Esophagus muscularis mucosa (tissue), 4 donors: ENCODE data around the gene ARL15. TPM values are rescaled to one million over a fixed set of nuclear protein-coding genes. Genes with fewer than 3 reads are reported as not detected.

Experiments
- DNase-seq: peaks from one replicate; pipeline ENCODE4 v3.0.0-alpha.2; 2017; ENCODE audit errors: extremely low spot score
- H3K27ac ChIP-seq, 4 donors: fragments of 200-600 bp; sonication (generic); replicated peaks in 1 of 4; 1 replicate in 3 of 4; 2 replicates in 1 of 4; pipeline ENCODE4 v1.5.1; 2016 to 2019; ENCODE audit warnings: mild to moderate bottlenecking in 1 of 4
- H3K27me3 ChIP-seq, 4 donors: fragments of 200-600 bp; sonication (generic); one replicate each; pipeline versions ENCODE4 v1.5.1 to v1.6.0; 2016 to 2019
- H3K36me3 ChIP-seq, 4 donors: fragments of 200-600 bp; sonication (generic); one replicate each; pipeline ENCODE4 v1.5.1; 2016 to 2019
- H3K4me1 ChIP-seq, 4 donors: fragments of 200-600 bp; sonication (generic); one replicate each; pipeline ENCODE4 v1.5.1; 2016 to 2019
- H3K4me3 ChIP-seq, 4 donors: fragments of 200-600 bp; sonication (generic); 1 replicate in 2 of 4; 2 replicates in 2 of 4; pipeline ENCODE4 v1.5.1; 2016 to 2019; ENCODE audit warnings: mild to moderate bottlenecking in 4 of 4, moderate library complexity in 1 of 4
- H3K9me3 ChIP-seq, 4 donors: fragments of 200-600 bp; sonication (generic); 1 replicate in 3 of 4; 2 replicates in 1 of 4; pipeline ENCODE4 v1.5.1; 2016 to 2019
- EP300 ChIP-seq: sonication (generic); formaldehyde crosslinking; IDR thresholded peaks from one replicate; pipeline ENCODE4 v1.6.1; 2017; ENCODE audit warnings: antibody characterized with exemption
- POLR2A ChIP-seq: fragments of 450-650 bp; IDR thresholded peaks from one replicate; pipeline ENCODE4 v1.6.1; 2017; ENCODE audit warnings: antibody characterized with exemption, moderate library complexity, mild to moderate bottlenecking, low read depth
- POLR2AphosphoS5 ChIP-seq, 2 donors: sonication (generic); formaldehyde crosslinking; IDR thresholded peaks; one replicate each; pipeline ENCODE4 v1.6.1; 2017; ENCODE audit warnings: antibody characterized with exemption in 2 of 2
- WGBS: methylation state at CpG from one replicate; pipeline ENCODE4 v1.1.5; 2018; 5-methylcytosine and 5-hydroxymethylcytosine counted together
- intact Hi-C: fragments of 100-400 bp; cut with DNase I; formaldehyde crosslinking; loops from one replicate; pipeline ENCODE4 v1.15.1; 2023
- total RNA-seq, 4 donors: library from RNA; depleted of rRNA; stranded (reverse); fragments of >200 nt; gene quantifications; one replicate each; pipeline versions ENCODE4 v1.1.0 to v1.2.1, GENCODE V29; 2016
- TF ChIP-seq, protein P1 (sequence below), 3 experiments: fragments of 200-600 bp in 2 of 3; fragments of 450-650 bp in 1 of 3; sonication (generic) in 2 of 3; IDR thresholded peaks; one replicate each; pipeline ENCODE4 v1.5.1; 2017 to 2019; ENCODE audit warnings: antibody characterized with exemption in 3 of 3, mild to moderate bottlenecking in 2 of 3, moderate library complexity in 1 of 3

The ARL15 gene
- total RNA-seq, 4 donors from 2014 or later, result 11.6 to 21.6 (median 16.5) TPM

DNA sequence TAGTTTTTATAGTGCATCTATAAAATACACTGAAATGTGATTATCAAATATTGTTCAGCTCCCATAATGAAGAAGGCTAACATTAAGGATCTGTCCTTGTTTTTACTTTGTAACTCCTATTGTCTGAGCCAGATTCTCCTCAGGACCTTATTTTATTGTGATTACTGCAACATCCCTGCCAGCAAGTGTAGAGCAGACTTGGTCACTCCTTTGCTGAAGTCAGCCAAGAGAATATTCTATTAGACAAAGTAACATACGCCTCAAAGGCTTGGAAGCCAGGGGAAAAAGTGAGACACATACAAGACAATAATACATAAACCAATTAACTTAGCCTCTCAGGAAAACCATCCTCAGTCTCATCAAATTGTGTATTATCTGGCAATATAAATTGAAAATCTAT lies 269.6 kb downstream of the ARL15 start:
- Histone ChIP-seq H3K27ac (no peak overlapping the region), H3K4me1 (peaks cover 0 to 8% (median 4%) of the 10 kb centered on the region in 4 donors), H3K36me3 (no peaks in the 10 kb centered on the region), H3K9me3 (no peaks in the 10 kb centered on the region), H3K4me3 (no peak overlapping the region), H3K27me3 (no peaks in the 10 kb centered on the region)
- TF ChIP-seq POLR2A, result no peak
- no peak for TF ChIP-seq POLR2AphosphoS5 (IDR thresholded peaks at IDR 0.05)
- TF ChIP-seq, protein P1, sequence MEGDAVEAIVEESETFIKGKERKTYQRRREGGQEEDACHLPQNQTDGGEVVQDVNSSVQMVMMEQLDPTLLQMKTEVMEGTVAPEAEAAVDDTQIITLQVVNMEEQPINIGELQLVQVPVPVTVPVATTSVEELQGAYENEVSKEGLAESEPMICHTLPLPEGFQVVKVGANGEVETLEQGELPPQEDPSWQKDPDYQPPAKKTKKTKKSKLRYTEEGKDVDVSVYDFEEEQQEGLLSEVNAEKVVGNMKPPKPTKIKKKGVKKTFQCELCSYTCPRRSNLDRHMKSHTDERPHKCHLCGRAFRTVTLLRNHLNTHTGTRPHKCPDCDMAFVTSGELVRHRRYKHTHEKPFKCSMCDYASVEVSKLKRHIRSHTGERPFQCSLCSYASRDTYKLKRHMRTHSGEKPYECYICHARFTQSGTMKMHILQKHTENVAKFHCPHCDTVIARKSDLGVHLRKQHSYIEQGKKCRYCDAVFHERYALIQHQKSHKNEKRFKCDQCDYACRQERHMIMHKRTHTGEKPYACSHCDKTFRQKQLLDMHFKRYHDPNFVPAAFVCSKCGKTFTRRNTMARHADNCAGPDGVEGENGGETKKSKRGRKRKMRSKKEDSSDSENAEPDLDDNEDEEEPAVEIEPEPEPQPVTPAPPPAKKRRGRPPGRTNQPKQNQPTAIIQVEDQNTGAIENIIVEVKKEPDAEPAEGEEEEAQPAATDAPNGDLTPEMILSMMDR (IDR thresholded peaks at IDR 0.05), result no peak
- TF ChIP-seq EP300, result no peak
- DNase-seq, result no peak
- intact Hi-C loops, result no loop called here
- 43% methylated on average over 1 of the region's 1 CpG for WGBS

DNA sequence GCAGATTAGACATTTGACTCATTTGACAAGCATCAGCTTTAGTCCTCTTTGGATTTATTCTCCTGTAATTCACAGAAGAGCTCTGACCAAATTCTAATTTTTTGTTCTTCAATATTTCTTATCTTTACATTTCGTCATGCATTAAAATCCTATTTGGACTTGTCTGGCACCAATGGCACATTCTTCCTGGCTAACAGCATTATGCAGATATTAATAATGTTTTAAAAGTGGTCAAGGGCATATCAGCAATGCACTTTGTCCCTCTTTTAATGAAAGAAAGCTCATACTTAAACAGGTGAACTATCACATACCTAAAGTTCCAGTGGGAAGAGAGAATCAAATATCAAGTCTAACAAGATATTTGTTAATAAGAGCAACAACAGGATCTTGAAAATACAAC lies 270.4 kb downstream of the ARL15 start:
- Histone ChIP-seq H3K4me1 (peaks cover 0 to 8% (median 4%) of the 10 kb centered on the region in 4 donors), H3K4me3 (no peak overlapping the region), H3K36me3 (no peaks in the 10 kb centered on the region), H3K9me3 (no peaks in the 10 kb centered on the region), H3K27ac (no peak overlapping the region), H3K27me3 (no peaks in the 10 kb centered on the region)
- intact Hi-C loops, result no loop called here
- no peak for DNase-seq
- 95% methylated on average over 1 of the region's 1 CpG for WGBS
- no peak for TF ChIP-seq EP300
- TF ChIP-seq POLR2A, result no peak
- no peak for TF ChIP-seq POLR2AphosphoS5 (IDR thresholded peaks at IDR 0.05)
- TF ChIP-seq, protein P1 (IDR thresholded peaks at IDR 0.05), result no peak

DNA sequence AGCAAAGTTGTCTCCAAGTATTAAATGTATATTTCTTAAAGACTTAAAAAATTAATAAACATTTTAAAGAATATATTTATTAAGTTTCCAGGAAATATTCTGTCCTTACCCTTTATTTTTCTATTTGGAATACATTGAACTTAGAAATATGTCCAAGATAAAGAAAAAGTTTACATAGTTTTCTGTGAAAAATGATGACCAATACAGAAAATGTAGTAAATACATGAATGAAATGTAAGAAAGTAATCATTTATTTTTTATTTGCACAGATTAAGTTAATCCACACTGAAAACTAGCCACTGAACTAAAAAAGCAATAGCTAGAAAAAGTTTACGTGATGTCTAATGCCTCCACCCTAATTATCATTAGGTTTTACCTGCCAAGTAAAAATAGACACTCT lies 273.2 kb downstream of the ARL15 start:
- Histone ChIP-seq H3K27me3 (no peaks in the 10 kb centered on the region), H3K36me3 (no peaks in the 10 kb centered on the region), H3K4me3 (no peak overlapping the region), H3K9me3 (no peaks in the 10 kb centered on the region), H3K27ac (no peak overlapping the region), H3K4me1 (peaks cover 0 to 8% (median 4%) of the 10 kb centered on the region in 4 donors)
- 98% methylated on average over 1 of the region's 1 CpG for WGBS
- TF ChIP-seq, protein P1 (IDR thresholded peaks at IDR 0.05), result no peak
- TF ChIP-seq POLR2AphosphoS5 (IDR thresholded peaks at IDR 0.05) (no peak), POLR2A (no peak), EP300 (no peak)
- no peak for DNase-seq
- intact Hi-C loops, result no loop called here

DNA sequence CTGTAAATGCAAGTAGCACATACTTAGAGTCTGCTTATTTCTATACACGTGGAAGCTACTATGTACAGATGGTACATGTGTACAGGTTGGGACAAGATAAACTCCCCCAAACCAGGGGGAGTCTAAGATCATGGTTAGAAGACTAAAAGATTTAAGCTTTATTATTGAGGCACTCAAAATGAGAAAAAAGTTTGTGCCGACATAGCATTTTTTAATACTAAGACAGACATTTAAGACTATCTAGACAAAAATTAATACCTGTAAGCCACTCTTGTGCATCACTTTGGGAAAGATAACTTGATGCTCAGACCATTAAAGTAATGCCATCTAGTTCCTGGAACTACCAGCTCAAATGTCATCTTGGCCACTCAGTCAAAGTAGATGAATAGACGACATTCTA lies 279.4 kb downstream of the ARL15 start:
- DNase-seq, result no peak
- no peaks in the 10 kb centered on the region for H3K36me3 ChIP-seq
- no peak for TF ChIP-seq POLR2A
- no peak for TF ChIP-seq POLR2AphosphoS5 (IDR thresholded peaks at IDR 0.05)
- TF ChIP-seq, protein P1 (IDR thresholded peaks at IDR 0.05), result no peak
- no peak overlapping the region for H3K4me3 ChIP-seq
- 89% methylated on average over 3 of the region's 3 CpGs for WGBS
- no peak overlapping the region for H3K27ac ChIP-seq
- H3K9me3 ChIP-seq, result no peaks in the 10 kb centered on the region
- H3K4me1 ChIP-seq, result no peaks in the 10 kb centered on the region
- intact Hi-C loops, result no loop called here
- H3K27me3 ChIP-seq, result no peaks in the 10 kb centered on the region

DNA sequence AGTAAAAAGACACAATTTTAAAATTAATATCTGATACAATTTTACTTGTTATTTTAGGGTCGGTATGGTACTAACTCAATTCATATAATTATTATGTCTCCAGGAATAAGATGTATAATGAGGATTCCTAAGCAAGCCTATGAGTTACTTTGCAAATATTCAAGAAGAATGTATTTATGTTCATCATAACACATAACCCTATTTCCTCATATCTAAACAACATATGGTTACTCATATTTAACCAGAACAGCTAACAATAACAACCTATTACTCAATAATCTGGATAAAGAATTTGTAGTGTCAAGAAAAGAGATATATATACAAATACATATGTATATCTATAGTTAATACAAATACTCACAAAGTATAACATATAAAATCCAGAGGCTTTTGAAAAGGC lies 285.9 kb downstream of the ARL15 start:
- intact Hi-C loops, result no loop called here
- WGBS, result 93% methylated on average over 1 of the region's 1 CpG

More for the DNA sequence above, 285.9 kb downstream of the ARL15 start:
- Histone ChIP-seq H3K4me3 (no peak overlapping the region), H3K27ac (no peak overlapping the region), H3K36me3 (no peaks in the 10 kb centered on the region), H3K9me3 (no peaks in the 10 kb centered on the region), H3K4me1 (no peaks in the 10 kb centered on the region), H3K27me3 (no peaks in the 10 kb centered on the region)
- DNase-seq, result no peak
- TF ChIP-seq EP300 (no peak), POLR2AphosphoS5 (IDR thresholded peaks at IDR 0.05) (no peak)
